Measurements from ENCODE around the gene GRAMD1C. TPM values are rescaled to one million over a fixed set of nuclear protein-coding genes. Genes with fewer than 3 reads are reported as not detected.

The GRAMD1C gene
- polyA plus RNA-seq, 3 donors: 0.13 to 0.29 (median 0.27) TPM

DNA sequence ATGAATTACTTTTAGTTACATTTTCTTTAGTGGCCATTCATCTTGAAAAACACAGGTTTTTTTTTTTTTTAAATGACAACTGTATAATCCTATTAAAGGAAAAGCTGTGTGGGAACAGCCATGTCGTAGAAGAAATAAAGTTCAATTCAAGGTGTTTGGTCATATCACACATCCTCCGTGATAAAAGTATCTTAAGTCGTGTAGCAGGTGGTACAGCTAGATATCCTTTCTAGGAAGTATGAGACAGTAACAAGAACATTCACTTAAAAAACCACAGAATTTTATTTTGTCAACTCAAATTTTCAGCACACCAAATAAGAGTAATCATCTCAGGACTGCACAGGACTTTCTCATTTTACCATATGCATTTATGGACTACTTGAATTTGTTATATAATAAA lies 125.3 kb downstream of the GRAMD1C start:
- Histone ChIP-seq H3K9me3 (replicated peaks in 1 of 2; ENCODE audit: control insufficient read depth in 1 of 2, insufficient read depth in 1 of 2, low read length in 2 of 2) (no peaks in the 10 kb centered on the region), H4K20me1 (ENCODE audit: insufficient read depth, low read length) (no peaks in the 10 kb centered on the region), H3K4me2 (replicated peaks; ENCODE audit: extremely low read depth, low read length, poor library complexity, severe bottlenecking) (no peak overlapping the region), H3K9ac (ENCODE audit: insufficient read depth, low read length, poor library complexity, severe bottlenecking) (no peak overlapping the region), H3K36me3 (replicated peaks in 1 of 2; ENCODE audit: control insufficient read depth in 1 of 2, insufficient read depth in 2 of 2, low read length in 2 of 2) (no peaks in the 10 kb centered on the region), H3K27me3 (ENCODE audit: control insufficient read depth in 2 of 2, insufficient read depth in 2 of 2, low read length in 2 of 2) (no peaks in the 10 kb centered on the region), H3K4me1 (ENCODE audit: control insufficient read depth in 1 of 2, insufficient read depth in 2 of 2, low read length in 2 of 2) (no peaks in the 10 kb centered on the region), H3K4me3 (replicated peaks in 1 of 3; ENCODE audit: low read depth in 2 of 3, low read length in 3 of 3) (no peak overlapping the region), H3K79me2 (ENCODE audit: insufficient read depth, low read length) (no peaks in the 10 kb centered on the region), H3K27ac (ENCODE audit: low read depth in 1 of 2, low read length in 2 of 2) (no peak overlapping the region), H2AFZ (ENCODE audit: insufficient read depth, low read depth, low read length, poor library complexity, severe bottlenecking) (no peak overlapping the region)
- Mint-ChIP-seq H3K9me3 (peaks cover 0 to 1% (median 0%) of the 10 kb centered on the region in 7 donors), H3K4me3 (no peak overlapping the region), H3K36me3 (peaks cover 0 to under 1% of the 10 kb centered on the region in 2 donors), H3K27ac (no peak overlapping the region), H3K27me3 (ENCODE audit: low read depth in 3 of 3) (no peaks in the 10 kb centered on the region), H3K4me1 (no peaks in the 10 kb centered on the region)
- no CpG with 5 or more reads among the region's 3 CpGs for WGBS (ENCODE audit: insufficient coverage)
- no peak for TF ChIP-seq CTCF (IDR thresholded peaks at IDR 0.05)
- intact Hi-C loops (cut with micrococcal nuclease): no loop called here
- no peak for DNase-seq

DNA sequence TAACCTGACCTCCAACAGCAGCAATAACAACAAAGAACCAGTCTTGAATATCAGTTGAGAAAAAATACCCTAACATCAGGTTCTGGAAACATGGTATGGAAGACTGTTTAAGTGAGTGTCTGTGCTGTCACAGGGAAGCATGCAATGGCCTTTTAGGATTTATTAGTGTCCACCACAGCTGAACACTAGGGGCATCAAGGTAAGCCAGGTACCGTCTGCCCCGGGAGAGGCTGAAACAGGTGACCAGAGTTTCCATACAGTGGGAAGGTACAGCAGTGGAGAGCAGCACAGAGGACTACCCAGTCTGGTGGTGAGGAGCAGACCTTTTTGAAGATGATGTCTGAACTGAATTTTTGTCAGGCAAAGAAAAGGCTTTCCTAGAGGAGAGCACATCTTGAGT lies 127.6 kb downstream of the GRAMD1C start:
- Mint-ChIP-seq H3K4me1 (no peaks in the 10 kb centered on the region), H3K27me3 (ENCODE audit: low read depth in 3 of 3) (no peaks in the 10 kb centered on the region), H3K4me3 (no peak overlapping the region), H3K36me3 (no peaks in the 10 kb centered on the region), H3K27ac (no peak overlapping the region), H3K9me3 (peaks cover 0 to 6% (median 0%) of the 10 kb centered on the region in 7 donors)
- Histone ChIP-seq H3K4me2 (replicated peaks; ENCODE audit: extremely low read depth, low read length, poor library complexity, severe bottlenecking) (no peak overlapping the region), H3K36me3 (replicated peaks in 1 of 2; ENCODE audit: control insufficient read depth in 1 of 2, insufficient read depth in 2 of 2, low read length in 2 of 2) (no peaks in the 10 kb centered on the region), H2AFZ (ENCODE audit: insufficient read depth, low read depth, low read length, poor library complexity, severe bottlenecking) (no peak overlapping the region), H3K4me3 (replicated peaks in 1 of 3; ENCODE audit: low read depth in 2 of 3, low read length in 3 of 3) (no peak overlapping the region), H3K27ac (ENCODE audit: low read depth in 1 of 2, low read length in 2 of 2) (no peak overlapping the region), H3K79me2 (ENCODE audit: insufficient read depth, low read length) (no peaks in the 10 kb centered on the region), H3K4me1 (ENCODE audit: control insufficient read depth in 1 of 2, insufficient read depth in 2 of 2, low read length in 2 of 2) (no peaks in the 10 kb centered on the region), H3K9me3 (replicated peaks in 1 of 2; ENCODE audit: control insufficient read depth in 1 of 2, insufficient read depth in 1 of 2, low read length in 2 of 2) (no peaks in the 10 kb centered on the region), H4K20me1 (ENCODE audit: insufficient read depth, low read length) (no peaks in the 10 kb centered on the region), H3K9ac (ENCODE audit: insufficient read depth, low read length, poor library complexity, severe bottlenecking) (no peak overlapping the region), H3K27me3 (ENCODE audit: control insufficient read depth in 2 of 2, insufficient read depth in 2 of 2, low read length in 2 of 2) (no peaks in the 10 kb centered on the region)
- WGBS (ENCODE audit: insufficient coverage): 100% methylated on average over 1 of the region's 2 CpGs
- no peak for DNase-seq
- intact Hi-C loops (cut with micrococcal nuclease): no loop called here
- TF ChIP-seq CTCF (IDR thresholded peaks at IDR 0.05): no peak
